IMR-90 (cell line): ENCODE data around the gene GPR183. TPM values are rescaled to one million over a fixed set of nuclear protein-coding genes. Genes with fewer than 3 reads are reported as not detected.
A peak's percentile ranks its signal among the peaks of the same experiment; 100 is the strongest.

ENCODE experiments used
- ATAC-seq: fragments of 200-7000 bp; cut with Tn5 transposase; 2 replicates; pipeline ENCODE4 v1.9.1; 2020; ENCODE audit warnings: low read depth, mild to moderate bottlenecking, moderate library complexity
- Bru-seq: library from RNA; stranded (reverse); fragments of 400-500 nt; gene quantifications from one replicate; lab custom pipeline; 2021; lab: Mats Ljungman, UMichigan
- BruChase-seq, 2 experiments: library from RNA; stranded (reverse); fragments of 400-500 nt; gene quantifications; one replicate each; lab custom pipeline; 2021; lab: Mats Ljungman, UMichigan
- BruUV-seq: library from RNA; stranded (reverse); fragments of 400-500 nt; replicated peaks from 2 replicates; lab custom pipeline; 2021; lab: Mats Ljungman, UMichigan
- CTCF ChIA-PET: fragments of 300-600 bp; formaldehyde crosslinking; extraction: SDS; loops from one replicate; lab custom pipeline; 2021; ENCODE audit warnings: antibody characterized with exemption; lab: Yijun Ruan, JAX
- POLR2A ChIA-PET: fragments of 300-600 bp; sonication (Branson Sonifier 250); formaldehyde crosslinking; loops from one replicate; lab custom pipeline; 2022; ENCODE audit warnings: antibody characterized with exemption; ENCODE audit not compliant: unreplicated experiment; lab: Charles Lee
- DNase-seq: peaks from one replicate; pipeline ENCODE4 v3.0.0; 2013
- H2AFZ ChIP-seq: replicated peaks from 2 replicates; pipeline ENCODE3; 2013; ENCODE audit warnings: low read length, mild to moderate bottlenecking; ENCODE audit not compliant: poor library complexity
- H2AK5ac ChIP-seq: 2 replicates; pipeline ENCODE4 v1.6.1; 2013; ENCODE audit warnings: low read depth, low read length, inconsistent platforms
- H2AK9ac ChIP-seq: replicated peaks from 2 replicates; pipeline ENCODE3; 2013; ENCODE audit warnings: mild to moderate bottlenecking, low read depth, low read length, moderate library complexity; ENCODE audit not compliant: poor library complexity
- H2BK120ac ChIP-seq: 2 replicates; pipeline ENCODE4 v1.6.1; 2013; ENCODE audit warnings: low read depth, low read length, inconsistent platforms
- H2BK15ac ChIP-seq: 3 replicates; pipeline ENCODE4 v1.6.1; 2013; ENCODE audit warnings: low read depth, low read length, inconsistent platforms
- H2BK20ac ChIP-seq: 2 replicates; pipeline ENCODE4 v1.6.1; 2013; ENCODE audit warnings: low read depth, mild to moderate bottlenecking, inconsistent platforms, low read length, moderate library complexity
- H2BK5ac ChIP-seq: 2 replicates; pipeline ENCODE4 v1.6.1; 2013; ENCODE audit warnings: mild to moderate bottlenecking, low read depth, low read length, inconsistent platforms; ENCODE audit not compliant: poor library complexity, severe bottlenecking
- H3K14ac ChIP-seq: replicated peaks from 2 replicates; pipeline ENCODE4 v1.6.1; 2013; ENCODE audit warnings: low read depth, low read length, inconsistent platforms
- H3K18ac ChIP-seq: 2 replicates; pipeline ENCODE4 v1.6.1; 2013; ENCODE audit warnings: low read depth, low read length, control low read depth
- H3K23ac ChIP-seq: 2 replicates; pipeline ENCODE4 v1.6.1; 2013; ENCODE audit warnings: low read depth, low read length, inconsistent platforms
- H3K27ac ChIP-seq: 2 replicates; pipeline ENCODE4 v1.5.1; 2013; ENCODE audit warnings: mild to moderate bottlenecking, control low read depth, low read length; ENCODE audit not compliant: insufficient read depth
- H3K27me3 ChIP-seq: 2 replicates; pipeline ENCODE4 v1.6.1; 2013; ENCODE audit warnings: low read length; ENCODE audit not compliant: control insufficient read depth, insufficient read depth
- H3K36me3 ChIP-seq: 2 replicates; pipeline ENCODE4 v1.6.1; 2013; ENCODE audit warnings: low read length, mixed read lengths; ENCODE audit not compliant: control insufficient read depth, insufficient read depth
- H3K4ac ChIP-seq: 2 replicates; pipeline ENCODE4 v1.6.1; 2013; ENCODE audit warnings: low read depth, low read length, inconsistent platforms
- H3K4me1 ChIP-seq: 2 replicates; pipeline ENCODE4 v1.6.1; 2013; ENCODE audit warnings: low read length, mixed read lengths; ENCODE audit not compliant: control insufficient read depth, insufficient read depth
- H3K4me2 ChIP-seq: 2 replicates; pipeline ENCODE4 v1.6.1; 2013; ENCODE audit warnings: low read depth, mild to moderate bottlenecking, control low read depth, low read length, moderate library complexity
- H3K4me3 ChIP-seq: 2 replicates; pipeline ENCODE4 v1.5.1; 2013; ENCODE audit warnings: low read depth, mild to moderate bottlenecking, control low read depth, low read length, moderate library complexity; ENCODE audit not compliant: insufficient read depth
- H3K56ac ChIP-seq: 2 replicates; pipeline ENCODE4 v1.6.1; 2013; ENCODE audit warnings: low read length, inconsistent platforms; ENCODE audit not compliant: insufficient read depth; ENCODE audit errors: extremely low read depth
- H3K79me1 ChIP-seq, 2 experiments: 2 replicates each; pipeline ENCODE4 v1.6.1; 2013; ENCODE audit warnings: low read length in 2 of 2, inconsistent platforms in 1 of 2, low read depth in 1 of 2
- H3K9ac ChIP-seq: 2 replicates; pipeline ENCODE4 v1.6.1; 2013; ENCODE audit warnings: low read depth, low read length, control low read depth
- H3K9me1 ChIP-seq: 2 replicates; pipeline ENCODE4 v1.6.1; 2013; ENCODE audit warnings: low read length, inconsistent platforms; ENCODE audit not compliant: insufficient read depth
- H3K9me3 ChIP-seq: 2 replicates; pipeline ENCODE4 v1.6.1; 2013; ENCODE audit warnings: low read length; ENCODE audit not compliant: control insufficient read depth, insufficient read depth
- H4K20me1 ChIP-seq: 2 replicates; pipeline ENCODE4 v1.6.1; 2013; ENCODE audit warnings: low read length, inconsistent platforms; ENCODE audit not compliant: insufficient read depth
- H4K5ac ChIP-seq: 2 replicates; pipeline ENCODE4 v1.6.1; 2013; ENCODE audit warnings: mild to moderate bottlenecking, low read depth, low read length, control low read depth
- H4K8ac ChIP-seq, 2 experiments: 2 replicates each; pipeline ENCODE4 v1.6.1; 2013; ENCODE audit warnings: low read depth in 2 of 2, low read length in 2 of 2, control low read depth in 1 of 2, inconsistent platforms in 1 of 2
- H4K91ac ChIP-seq: 2 replicates; pipeline ENCODE4 v1.6.1; 2013; ENCODE audit warnings: low read depth, low read length, inconsistent platforms; ENCODE audit not compliant: insufficient read depth
- BHLHE40 ChIP-seq: fragments of 150-350 bp; IDR thresholded peaks from 2 replicates; pipeline ENCODE4 v1.6.1; 2016; ENCODE audit warnings: mild to moderate bottlenecking, low read depth, low read length
- CEBPB ChIP-seq: IDR thresholded peaks from 2 replicates; pipeline ENCODE4 v1.6.1; 2012; ENCODE audit warnings: low read depth, low read length, improper control_type of control experiment
- CHD1 ChIP-seq: IDR thresholded peaks from 2 replicates; pipeline ENCODE4 v1.6.1; 2012; ENCODE audit warnings: low read depth, low read length, improper control_type of control experiment
- ELK1 ChIP-seq: fragments of 150-350 bp; IDR thresholded peaks from 2 replicates; pipeline ENCODE4 v1.6.1; 2016; ENCODE audit warnings: low read depth, mild to moderate bottlenecking, low read length, moderate library complexity, borderline replicate concordance
- FOS ChIP-seq: fragments of 150-350 bp; IDR thresholded peaks from 2 replicates; pipeline ENCODE4 v1.6.1; 2016; ENCODE audit warnings: low read depth, low read length
- MAFK ChIP-seq: IDR thresholded peaks from 2 replicates; pipeline ENCODE4 v1.6.1; 2012; ENCODE audit warnings: low read depth, low read length, improper control_type of control experiment
- MAZ ChIP-seq: IDR thresholded peaks from 2 replicates; pipeline ENCODE4 v1.6.1; 2012; ENCODE audit warnings: low read depth, mild to moderate bottlenecking, low read length, improper control_type of control experiment, moderate library complexity, borderline replicate concordance
- MXI1 ChIP-seq: IDR thresholded peaks from 2 replicates; pipeline ENCODE4 v1.6.1; 2012; ENCODE audit warnings: low read depth, mild to moderate bottlenecking, low read length, moderate library complexity, borderline replicate concordance
- POLR2A ChIP-seq: IDR thresholded peaks from 2 replicates; pipeline ENCODE4 v1.6.1; 2012; ENCODE audit warnings: mild to moderate bottlenecking, low read depth, low read length
- RAD21 ChIP-seq: IDR thresholded peaks from 2 replicates; pipeline ENCODE4 v1.6.1; 2012; ENCODE audit warnings: low read length, improper control_type of control experiment
- RCOR1 ChIP-seq: IDR thresholded peaks from 2 replicates; pipeline ENCODE4 v1.6.1; 2012; ENCODE audit warnings: mild to moderate bottlenecking, low read length, improper control_type of control experiment; ENCODE audit not compliant: insufficient replicate concordance
- SMC3 ChIP-seq: fragments of 150-350 bp; IDR thresholded peaks from 2 replicates; pipeline ENCODE4 v1.6.1; 2016; ENCODE audit warnings: low read depth, mild to moderate bottlenecking, antibody characterized with exemption, low read length, moderate library complexity
- whole genome bisulfite sequencing, 2 experiments: methylation state at CpG; one replicate each; pipeline versions ENCODE4 v1.1.5 to v1.1.7; 2013; ENCODE audit warnings: missing lambda C conversion rate in 2 of 2; ENCODE audit not compliant: insufficient read length in 1 of 2; ENCODE audit errors: extremely low coverage in 2 of 2; 5-methylcytosine and 5-hydroxymethylcytosine counted together
- dilution Hi-C: fragments of 300-500 bp; cut with HindIII; formaldehyde crosslinking; loops from one replicate; pipeline ENCODE4 v1.14.3; 2018; ENCODE audit warnings: low sequenced_read_pairs; ENCODE audit not compliant: unreplicated experiment
- in situ Hi-C: fragments of 300-500 bp; cut with MboI; formaldehyde crosslinking; loops from 3 replicates; pipeline ENCODE4 v1.14.3; 2019; ENCODE audit warnings: low sequenced_read_pairs, inconsistent platforms, mixed read lengths
- intact Hi-C: fragments of 100-400 bp; cut with micrococcal nuclease; formaldehyde crosslinking; loops from 2 replicates; pipeline ENCODE4 v1.10.0; 2022
- long read RNA-seq: library from polyadenylated mRNA; unstranded; transcript quantifications from one replicate; pipeline ENCODE4 v2.0.0, GENCODE V29; 2021; ENCODE audit not compliant: unreplicated experiment
- polyA plus RNA-seq, 3 experiments: library from polyadenylated mRNA; depleted of rRNA; stranded (reverse); fragments of >200 nt; gene quantifications; 2 replicates each; pipeline ENCODE4 v1.2.3, GENCODE V29; 2012; ENCODE audit warnings: low replicate concordance in 1 of 3
- total RNA-seq: library from RNA; depleted of rRNA; stranded (reverse); fragments of >200 nt; gene quantifications from 2 replicates; pipeline ENCODE4 v1.2.3, GENCODE V29; 2012; rRNA removed
- TF ChIP-seq, protein P1 (sequence below): conservative IDR thresholded peaks from 2 replicates; pipeline ENCODE4 v1.5.1; 2012; ENCODE audit warnings: mild to moderate bottlenecking, low read depth, low read length, improper control_type of control experiment
- TF ChIP-seq, protein P2 (sequence below): fragments of 150-350 bp; IDR thresholded peaks from 2 replicates; pipeline ENCODE4 v1.6.1; 2017; ENCODE audit warnings: mild to moderate bottlenecking, antibody characterized with exemption, low read length, low read depth

Gene GPR183
- total RNA-seq (0.18 and 0.28 TPM in 2 replicates), polyA plus RNA-seq (2012; rRNA removed) (0.31 and 0.44 TPM in 2 replicates), Bru-seq, nascent RNA (percentile 15 among the genes with signal in this experiment), BruChase-seq, experiment 1, labeled RNA remaining after a 6-hour chase (percentile 10 among the genes with signal in this experiment), BruChase-seq, experiment 2, labeled RNA remaining after a 2-hour chase (percentile 13 among the genes with signal in this experiment)
- 0.03 and 0.04 TPM in 2 replicates for polyA plus RNA-seq (2012; cell fraction: cytosol; rRNA removed)
- polyA plus RNA-seq (2012; cell fraction: nucleus; rRNA removed; ENCODE audit: low replicate concordance): 0.04 and 0.10 TPM in 2 replicates
- long read RNA-seq: 0 reads

DNA sequence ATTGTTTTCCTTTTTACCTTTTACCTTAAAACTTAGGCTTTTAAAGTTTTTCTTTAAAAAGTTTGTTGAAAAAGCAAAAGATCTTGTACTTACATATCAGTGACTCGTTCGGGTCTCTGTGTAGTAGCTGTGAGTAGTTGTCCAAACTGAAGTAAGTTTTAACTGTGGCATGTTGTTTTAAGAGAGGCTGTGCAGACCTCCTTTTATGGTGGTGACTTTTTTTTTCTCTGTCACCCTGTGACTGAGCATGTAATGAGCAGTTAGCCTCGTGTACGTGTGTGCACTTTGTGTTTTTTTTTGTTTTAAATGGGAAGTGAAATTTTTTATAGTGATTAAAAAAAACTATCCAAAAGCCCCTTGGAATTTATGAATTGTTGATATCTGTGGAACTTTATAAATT lies at the start of gene GPR183:
Gene GPR183, minus strand, starts transcription at position 153 of the 400 bp plus-strand sequence. CDS start 11,254 bp downstream, outside the sequence.
- 0 out of 2 replicates have a peak within 1 kb of the TSS, but pooled peaks have one; percentile 27 for H3K23ac ChIP-seq
- POLR2A ChIA-PET: no interaction called here
- peaks cover 19% of the 10 kb centered on the region for H3K4me1 ChIP-seq
- ATAC-seq (no peak), DNase-seq (peak; percentile 43)
- no peak within 1 kb of the TSS; the same call in 1 of the 2 replicates for H3K18ac ChIP-seq
- peak within 1 kb of the TSS; percentile 26; the same call in 1 of the 3 replicates for H2BK15ac ChIP-seq
- H2AFZ ChIP-seq: no peak within 1 kb of the TSS
- H4K8ac ChIP-seq: peak within 1 kb of the TSS in 1 of 2 experiments; percentile 70; a peak in 1 of 4 replicates
- intact Hi-C loops (no loop called here), dilution Hi-C loops (no loop called here), in situ Hi-C loops (no loop called here)
- peaks cover 18% of the 10 kb centered on the region for H3K9me1 ChIP-seq
- peak within 1 kb of the TSS; percentile 54 for H3K14ac ChIP-seq
- H2BK20ac ChIP-seq: peak within 1 kb of the TSS; percentile 43
- H3K4ac ChIP-seq: peak within 1 kb of the TSS; percentile 49
- peak within 1 kb of the TSS; percentile 48 for H2BK5ac ChIP-seq
- no peak within 1 kb of the TSS; the same call in 1 of the 2 replicates for H2AK5ac ChIP-seq
- H3K4me3 ChIP-seq: no peak within 1 kb of the TSS
- peaks cover 11 to 19% of the 10 kb centered on the region in 2 experiments for H3K79me1 ChIP-seq
- no peaks in the 10 kb centered on the region for H3K9me3 ChIP-seq
- H3K4me2 ChIP-seq: peak within 1 kb of the TSS; percentile 60; the same call in 1 of the 2 replicates
- no CpG with 5 or more reads among the region's 4 CpGs for WGBS, 2 experiments
- CTCF ChIA-PET: interaction anchor here (0.7 to 1.1 kb wide), 3 partner anchors 17 to 91 kb away, joined by 3 to 4 read pairs (median 3); no protein-coding TSS in a partner anchor
- peaks cover 24% of the 10 kb centered on the region for H4K20me1 ChIP-seq
- no peak within 1 kb of the TSS for H3K27ac ChIP-seq
- peak within 1 kb of the TSS; percentile 49 for H2BK120ac ChIP-seq
- H4K91ac ChIP-seq: no peak within 1 kb of the TSS
- BruUV-seq: no TSS peak
- no peak within 1 kb of the TSS for H4K5ac ChIP-seq
- peak within 1 kb of the TSS; percentile 15 for H2AK9ac ChIP-seq
- peaks cover 2% of the 10 kb centered on the region; the same call in 1 of the 2 replicates for H3K36me3 ChIP-seq
- no peak within 1 kb of the TSS for H3K9ac ChIP-seq
- no peak within 1 kb of the TSS for H3K56ac ChIP-seq
- no peaks in the 10 kb centered on the region for H3K27me3 ChIP-seq
- no peak for TF ChIP-seq CEBPB
- no peak for TF ChIP-seq RAD21
- TF ChIP-seq CHD1: no peak
- no peak for TF ChIP-seq FOS
- no peak for TF ChIP-seq MAZ
- TF ChIP-seq SMC3: no peak
- TF ChIP-seq MAFK: no peak
- no peak for TF ChIP-seq RCOR1
- TF ChIP-seq, protein P1, sequence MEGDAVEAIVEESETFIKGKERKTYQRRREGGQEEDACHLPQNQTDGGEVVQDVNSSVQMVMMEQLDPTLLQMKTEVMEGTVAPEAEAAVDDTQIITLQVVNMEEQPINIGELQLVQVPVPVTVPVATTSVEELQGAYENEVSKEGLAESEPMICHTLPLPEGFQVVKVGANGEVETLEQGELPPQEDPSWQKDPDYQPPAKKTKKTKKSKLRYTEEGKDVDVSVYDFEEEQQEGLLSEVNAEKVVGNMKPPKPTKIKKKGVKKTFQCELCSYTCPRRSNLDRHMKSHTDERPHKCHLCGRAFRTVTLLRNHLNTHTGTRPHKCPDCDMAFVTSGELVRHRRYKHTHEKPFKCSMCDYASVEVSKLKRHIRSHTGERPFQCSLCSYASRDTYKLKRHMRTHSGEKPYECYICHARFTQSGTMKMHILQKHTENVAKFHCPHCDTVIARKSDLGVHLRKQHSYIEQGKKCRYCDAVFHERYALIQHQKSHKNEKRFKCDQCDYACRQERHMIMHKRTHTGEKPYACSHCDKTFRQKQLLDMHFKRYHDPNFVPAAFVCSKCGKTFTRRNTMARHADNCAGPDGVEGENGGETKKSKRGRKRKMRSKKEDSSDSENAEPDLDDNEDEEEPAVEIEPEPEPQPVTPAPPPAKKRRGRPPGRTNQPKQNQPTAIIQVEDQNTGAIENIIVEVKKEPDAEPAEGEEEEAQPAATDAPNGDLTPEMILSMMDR: no peak
- TF ChIP-seq, protein P2, sequence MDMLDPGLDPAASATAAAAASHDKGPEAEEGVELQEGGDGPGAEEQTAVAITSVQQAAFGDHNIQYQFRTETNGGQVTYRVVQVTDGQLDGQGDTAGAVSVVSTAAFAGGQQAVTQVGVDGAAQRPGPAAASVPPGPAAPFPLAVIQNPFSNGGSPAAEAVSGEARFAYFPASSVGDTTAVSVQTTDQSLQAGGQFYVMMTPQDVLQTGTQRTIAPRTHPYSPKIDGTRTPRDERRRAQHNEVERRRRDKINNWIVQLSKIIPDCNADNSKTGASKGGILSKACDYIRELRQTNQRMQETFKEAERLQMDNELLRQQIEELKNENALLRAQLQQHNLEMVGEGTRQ: no peak
- TF ChIP-seq MXI1: no peak
- no peak for TF ChIP-seq ELK1
- no peak for TF ChIP-seq BHLHE40
- TF ChIP-seq POLR2A: no peak
